BE2C (cell line): Measurements from ENCODE around the gene QKI.

Experiments used
- DNase-seq: peaks from one replicate; pipeline ENCODE4 v3.0.0-alpha.2; 2020
- H3K27me3 ChIP-seq: fragments of 250-450 bp; sonication (Bioruptor Pico); 2 replicates; pipeline ENCODE4 v1.5.1; 2020; ENCODE audit warnings: mild to moderate bottlenecking
- H3K36me3 ChIP-seq: fragments of 250-450 bp; sonication (Bioruptor Pico); 2 replicates; pipeline ENCODE4 v1.5.1; 2020; ENCODE audit warnings: mild to moderate bottlenecking
- H3K4me1 ChIP-seq: fragments of 250-450 bp; sonication (Bioruptor Pico); 2 replicates; pipeline ENCODE4 v1.5.1; 2020
- H3K4me3 ChIP-seq: 2 replicates; pipeline ENCODE4 v1.5.1; 2011; ENCODE audit warnings: low read depth, low read length
- H3K9me3 ChIP-seq: fragments of 250-450 bp; sonication (Bioruptor Pico); 2 replicates; pipeline ENCODE4 v1.5.1; 2020
- TF ChIP-seq, protein P1 (sequence below): IDR thresholded peaks from 2 replicates; pipeline ENCODE4 v1.5.1; 2012; ENCODE audit warnings: mild to moderate bottlenecking, low read depth, low read length

QKI gene

DNA sequence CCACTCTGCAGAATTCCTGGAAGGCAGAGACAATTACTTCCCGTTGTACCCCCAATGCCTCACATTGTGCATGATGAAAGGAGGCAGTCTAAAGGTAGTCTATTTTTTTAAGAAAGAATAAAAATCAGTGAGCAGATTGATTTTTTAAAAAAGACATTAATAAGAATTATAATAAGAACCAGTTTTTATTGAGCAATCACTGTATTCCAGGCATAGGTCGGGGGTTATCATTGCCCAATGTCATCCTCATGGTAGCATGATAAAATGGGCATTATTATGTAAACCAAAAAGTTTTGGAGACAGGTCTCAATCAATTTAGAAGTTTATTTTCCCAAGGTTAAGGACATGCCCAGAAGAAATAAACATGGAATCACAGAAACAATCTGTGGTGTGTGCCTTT lies 14.0 kb upstream of the QKI start:
- no peak for DNase-seq
- H3K36me3 ChIP-seq, result no peaks in the 10 kb centered on the region

DNA sequence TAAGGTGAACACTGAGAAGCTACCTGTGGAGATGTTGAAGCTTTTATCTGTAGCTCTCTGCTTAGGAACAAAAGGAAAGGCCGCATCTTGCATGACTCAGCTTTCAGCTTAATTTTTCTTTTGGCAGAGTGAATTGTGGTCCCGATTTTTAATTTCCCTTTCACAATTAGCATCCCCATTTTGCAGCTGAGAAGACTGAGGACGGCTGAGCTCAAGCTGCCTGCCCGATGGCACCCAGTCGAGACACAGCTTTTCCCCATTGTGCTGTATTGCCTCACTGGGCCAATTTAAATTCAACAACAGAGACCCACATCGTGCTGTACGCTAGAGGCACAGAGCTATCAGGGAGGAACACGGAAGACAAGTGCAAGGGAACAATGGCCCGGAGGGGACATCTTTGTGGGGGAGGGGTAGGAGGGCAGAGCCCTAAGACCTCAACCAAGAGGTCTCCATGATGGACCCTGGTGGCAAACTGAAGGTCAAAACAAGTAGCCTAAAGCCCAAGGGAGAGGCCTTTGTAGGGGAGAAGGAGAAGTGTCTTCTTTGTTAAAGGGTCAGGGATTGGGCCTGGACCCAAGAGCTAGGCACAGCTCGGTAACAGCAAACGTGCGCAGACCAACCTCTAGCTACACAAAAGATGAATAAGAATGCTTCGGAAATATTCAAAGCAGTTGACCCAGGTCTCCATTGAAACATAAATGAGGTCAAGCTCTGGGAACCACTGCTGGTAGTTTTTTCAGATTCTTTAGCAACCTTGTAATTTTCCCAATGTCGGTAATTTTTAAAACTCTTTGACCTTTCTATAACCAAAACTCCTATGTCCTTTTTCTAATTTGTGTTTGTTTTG lies 13.3 kb upstream of the QKI start:
- Histone ChIP-seq H3K4me1 (no peaks in the 10 kb centered on the region), H3K27me3 (no peaks in the 10 kb centered on the region), H3K36me3 (no peaks in the 10 kb centered on the region), H3K4me3 (no peak overlapping the region), H3K9me3 (no peaks in the 10 kb centered on the region)
- no peak for DNase-seq
- TF ChIP-seq, protein P1, sequence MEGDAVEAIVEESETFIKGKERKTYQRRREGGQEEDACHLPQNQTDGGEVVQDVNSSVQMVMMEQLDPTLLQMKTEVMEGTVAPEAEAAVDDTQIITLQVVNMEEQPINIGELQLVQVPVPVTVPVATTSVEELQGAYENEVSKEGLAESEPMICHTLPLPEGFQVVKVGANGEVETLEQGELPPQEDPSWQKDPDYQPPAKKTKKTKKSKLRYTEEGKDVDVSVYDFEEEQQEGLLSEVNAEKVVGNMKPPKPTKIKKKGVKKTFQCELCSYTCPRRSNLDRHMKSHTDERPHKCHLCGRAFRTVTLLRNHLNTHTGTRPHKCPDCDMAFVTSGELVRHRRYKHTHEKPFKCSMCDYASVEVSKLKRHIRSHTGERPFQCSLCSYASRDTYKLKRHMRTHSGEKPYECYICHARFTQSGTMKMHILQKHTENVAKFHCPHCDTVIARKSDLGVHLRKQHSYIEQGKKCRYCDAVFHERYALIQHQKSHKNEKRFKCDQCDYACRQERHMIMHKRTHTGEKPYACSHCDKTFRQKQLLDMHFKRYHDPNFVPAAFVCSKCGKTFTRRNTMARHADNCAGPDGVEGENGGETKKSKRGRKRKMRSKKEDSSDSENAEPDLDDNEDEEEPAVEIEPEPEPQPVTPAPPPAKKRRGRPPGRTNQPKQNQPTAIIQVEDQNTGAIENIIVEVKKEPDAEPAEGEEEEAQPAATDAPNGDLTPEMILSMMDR, result no peak

More for the DNA sequence above, 14.0 kb upstream of the QKI start:
- Histone ChIP-seq H3K27me3 (no peaks in the 10 kb centered on the region), H3K4me3 (no peak overlapping the region), H3K4me1 (no peaks in the 10 kb centered on the region), H3K9me3 (no peaks in the 10 kb centered on the region)
- TF ChIP-seq, protein P1, result no peak

DNA sequence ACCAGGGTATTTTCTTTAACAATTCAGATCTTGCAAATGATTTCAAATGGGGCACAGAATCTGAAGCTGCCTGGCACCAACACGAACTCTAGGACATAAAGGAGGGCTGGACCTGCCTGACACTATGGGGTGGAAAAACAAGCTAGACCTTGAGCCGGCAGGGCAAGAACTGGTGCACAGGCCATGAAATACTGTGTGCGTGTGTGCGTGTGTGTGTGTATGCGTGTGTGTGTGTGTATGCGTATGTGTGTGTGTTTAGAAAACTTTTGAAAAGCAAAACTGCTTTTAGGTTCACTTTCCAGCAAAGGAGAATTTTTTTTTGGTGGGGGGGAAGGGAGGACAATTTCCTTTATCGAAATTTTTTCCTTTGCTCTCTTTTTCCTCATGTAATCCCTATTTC lies 11.9 kb upstream of the QKI start:
- H3K27me3 ChIP-seq, result no peaks in the 10 kb centered on the region
- DNase-seq, result no peak
- TF ChIP-seq, protein P1, result no peak
- H3K36me3 ChIP-seq, result no peaks in the 10 kb centered on the region
- H3K4me1 ChIP-seq, result no peaks in the 10 kb centered on the region
- no peaks in the 10 kb centered on the region for H3K9me3 ChIP-seq
- no peak overlapping the region for H3K4me3 ChIP-seq

DNA sequence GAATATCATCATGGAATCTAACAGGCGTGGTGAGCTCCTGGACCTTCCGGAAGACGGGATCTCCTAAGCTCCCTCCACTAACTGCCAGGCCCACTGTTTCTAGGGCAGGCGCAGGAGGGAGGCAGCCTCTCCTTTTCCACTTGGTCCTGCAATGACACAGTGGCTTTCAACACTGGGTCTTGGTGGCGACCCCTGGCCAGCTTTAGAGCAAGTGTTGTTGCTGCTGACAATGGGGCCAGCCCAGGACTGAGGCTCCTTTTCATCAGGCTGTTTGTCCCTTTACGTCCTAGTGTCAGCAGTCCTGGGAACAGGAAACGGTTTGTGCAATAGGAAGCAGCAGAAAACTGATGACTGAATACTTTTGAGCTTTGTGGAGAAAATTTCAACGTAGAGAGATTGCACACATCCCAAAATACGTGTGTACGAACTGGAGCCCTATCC lies 9.7 kb upstream of the QKI start:
- no peaks in the 10 kb centered on the region for H3K9me3 ChIP-seq
- no peaks in the 10 kb centered on the region for H3K27me3 ChIP-seq
- TF ChIP-seq, protein P1, result no peak
- H3K4me3 ChIP-seq, result no peak overlapping the region
- no peaks in the 10 kb centered on the region for H3K36me3 ChIP-seq
- H3K4me1 ChIP-seq, result no peaks in the 10 kb centered on the region
- no peak for DNase-seq

DNA sequence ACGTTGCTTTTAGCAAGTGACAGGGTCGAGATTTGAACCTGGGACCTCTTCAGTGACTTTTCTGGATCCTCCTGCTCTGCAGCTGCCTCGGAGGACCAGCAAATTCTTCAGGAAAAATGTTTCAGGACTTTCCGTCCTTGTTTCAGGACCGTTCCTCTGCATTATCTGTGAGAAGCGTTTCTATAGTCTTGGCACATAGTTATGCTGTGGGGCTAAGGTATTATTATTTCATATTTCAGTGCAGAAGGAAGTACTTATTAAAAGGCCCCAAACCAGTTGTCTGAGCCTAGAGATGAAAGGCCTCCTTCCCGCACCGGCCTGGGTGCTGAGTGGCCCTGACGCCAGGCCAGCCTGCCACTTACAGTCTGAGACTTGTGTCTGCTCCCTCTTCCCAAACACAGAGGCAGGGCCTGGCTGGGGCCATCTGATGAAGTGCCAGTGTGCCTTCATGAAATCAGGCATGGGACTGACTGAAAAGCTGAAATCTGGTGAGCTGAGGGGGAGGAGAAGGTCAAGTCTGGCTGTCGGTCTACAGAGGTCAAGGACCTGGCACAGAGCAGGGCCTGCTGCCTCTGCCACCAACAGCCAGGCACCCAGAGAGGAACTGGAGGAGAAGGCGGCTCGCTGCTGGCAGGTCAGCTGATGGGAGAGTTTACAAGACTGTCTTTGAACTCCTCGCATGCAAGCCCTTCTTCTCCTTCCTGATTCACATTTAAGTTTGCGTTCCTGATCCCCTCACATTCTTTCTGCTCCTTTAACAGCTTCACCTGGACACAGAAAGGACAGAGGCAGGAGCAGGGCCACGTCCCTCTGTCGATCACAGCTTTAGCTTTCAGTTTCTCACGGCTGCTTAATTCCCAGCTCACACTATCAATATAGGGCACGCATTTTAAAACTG lies 8.9 kb upstream of the QKI start:
- Histone ChIP-seq H3K36me3 (no peaks in the 10 kb centered on the region), H3K4me3 (peak overlapping the region; percentile 9; the same call in 1 of the 2 replicates), H3K27me3 (no peaks in the 10 kb centered on the region), H3K9me3 (no peaks in the 10 kb centered on the region), H3K4me1 (no peaks in the 10 kb centered on the region)
- peak; percentile 36 for DNase-seq
- TF ChIP-seq, protein P1, result no peak
